ENCODE measurements around the gene MAB21L3. TPM values are rescaled to one million over a fixed set of nuclear protein-coding genes. Genes with fewer than 3 reads are reported as not detected.

Gene MAB21L3
- total RNA-seq, 1 experiment from 2014 or later = 1.4 TPM

GRCh38 chr1:116099919-116100318 is 11.3 kb upstream of the MAB21L3 start:
- intact Hi-C loops (cut with micrococcal nuclease) = no loop called here
- CTCF ChIA-PET = no interaction called here

GRCh38 chr1:116104667-116105066 is 6.5 kb upstream of the MAB21L3 start:
- Histone ChIP-seq H3K79me2 (ENCODE audit: low read length) (no peaks in the 10 kb centered on the region), H3K4me3 (ENCODE audit: low read length) (no peak overlapping the region), H2AFZ (ENCODE audit: low read length) (no peak overlapping the region), H3K9me3 (ENCODE audit: low read length) (no peaks in the 10 kb centered on the region), H3F3A (ENCODE audit: low read length, unreplicated experiment) (no peaks in the 10 kb centered on the region), H3K36me3 (ENCODE audit: low read depth, low read length) (no peaks in the 10 kb centered on the region), H4K20me1 (ENCODE audit: low read length) (no peaks in the 10 kb centered on the region), H3K4me2 (ENCODE audit: low read length) (no peak overlapping the region), H3K27me3 (ENCODE audit: low read length) (no peaks in the 10 kb centered on the region), H3K27ac (ENCODE audit: low read length) (no peak overlapping the region), H3K9ac (ENCODE audit: low read length) (no peak overlapping the region), H3K4me1 (ENCODE audit: insufficient read depth, low read length) (peaks cover 12% of the 10 kb centered on the region), H3K9me2 (replicated peaks; ENCODE audit: low read length) (no peaks in the 10 kb centered on the region)
- CTCF ChIA-PET = no interaction called here
- DNase-seq (no peak), ATAC-seq (no peak)
- POLR2A ChIA-PET (ENCODE audit: unreplicated experiment) = no interaction called here
- TF ChIP-seq EZH2phosphoT487 (IDR thresholded peaks at IDR 0.05; ENCODE audit: borderline replicate concordance, low read length) (no peak), EZH2 (IDR thresholded peaks at IDR 0.05; ENCODE audit: low read length, unreplicated experiment) (no peak)
- TF ChIP-seq, protein P1, sequence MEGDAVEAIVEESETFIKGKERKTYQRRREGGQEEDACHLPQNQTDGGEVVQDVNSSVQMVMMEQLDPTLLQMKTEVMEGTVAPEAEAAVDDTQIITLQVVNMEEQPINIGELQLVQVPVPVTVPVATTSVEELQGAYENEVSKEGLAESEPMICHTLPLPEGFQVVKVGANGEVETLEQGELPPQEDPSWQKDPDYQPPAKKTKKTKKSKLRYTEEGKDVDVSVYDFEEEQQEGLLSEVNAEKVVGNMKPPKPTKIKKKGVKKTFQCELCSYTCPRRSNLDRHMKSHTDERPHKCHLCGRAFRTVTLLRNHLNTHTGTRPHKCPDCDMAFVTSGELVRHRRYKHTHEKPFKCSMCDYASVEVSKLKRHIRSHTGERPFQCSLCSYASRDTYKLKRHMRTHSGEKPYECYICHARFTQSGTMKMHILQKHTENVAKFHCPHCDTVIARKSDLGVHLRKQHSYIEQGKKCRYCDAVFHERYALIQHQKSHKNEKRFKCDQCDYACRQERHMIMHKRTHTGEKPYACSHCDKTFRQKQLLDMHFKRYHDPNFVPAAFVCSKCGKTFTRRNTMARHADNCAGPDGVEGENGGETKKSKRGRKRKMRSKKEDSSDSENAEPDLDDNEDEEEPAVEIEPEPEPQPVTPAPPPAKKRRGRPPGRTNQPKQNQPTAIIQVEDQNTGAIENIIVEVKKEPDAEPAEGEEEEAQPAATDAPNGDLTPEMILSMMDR (conservative IDR thresholded peaks at IDR 0.05; ENCODE audit: low read depth, low read length) = no peak
- no TSS peak for BruUV-seq (replicated peaks)
- intact Hi-C loops (cut with micrococcal nuclease) = no loop called here

More at GRCh38 chr1:116099919-116100318, 11.3 kb upstream of the MAB21L3 start:
- no peak overlapping the region for H3K27ac ChIP-seq (ENCODE audit: low read length)
- ATAC-seq (no peak), DNase-seq (no peak)
- no peaks in the 10 kb centered on the region for H3K9me2 ChIP-seq (replicated peaks; ENCODE audit: low read length)
- H3K27me3 ChIP-seq (ENCODE audit: low read length) = no peaks in the 10 kb centered on the region
- no peak overlapping the region for H2AFZ ChIP-seq (ENCODE audit: low read length)
- H3K79me2 ChIP-seq (ENCODE audit: low read length) = no peaks in the 10 kb centered on the region
- no peak overlapping the region for H3K4me3 ChIP-seq (ENCODE audit: low read length)
- TF ChIP-seq, protein P1 (conservative IDR thresholded peaks at IDR 0.05; ENCODE audit: low read depth, low read length) = no peak
- no peak for TF ChIP-seq EZH2 (IDR thresholded peaks at IDR 0.05; ENCODE audit: low read length, unreplicated experiment)
- no peak for TF ChIP-seq EZH2phosphoT487 (IDR thresholded peaks at IDR 0.05; ENCODE audit: borderline replicate concordance, low read length)
- POLR2A ChIA-PET (ENCODE audit: unreplicated experiment) = no interaction called here
- H3K9ac ChIP-seq (ENCODE audit: low read length) = no peak overlapping the region
- H3K36me3 ChIP-seq (ENCODE audit: low read depth, low read length) = no peaks in the 10 kb centered on the region
- H4K20me1 ChIP-seq (ENCODE audit: low read length) = no peaks in the 10 kb centered on the region
- H3F3A ChIP-seq (ENCODE audit: low read length, unreplicated experiment) = no peaks in the 10 kb centered on the region
- H3K9me3 ChIP-seq (ENCODE audit: low read length) = no peaks in the 10 kb centered on the region
- H3K4me2 ChIP-seq (ENCODE audit: low read length) = no peak overlapping the region
- H3K4me1 ChIP-seq (ENCODE audit: insufficient read depth, low read length) = no peaks in the 10 kb centered on the region
- BruUV-seq (replicated peaks) = no TSS peak

- peaks cover 23% of the 10 kb centered on the region for H3K4me1 ChIP-seq (ENCODE audit: insufficient read depth, low read length)
- H2AFZ ChIP-seq (ENCODE audit: low read length) = no peak overlapping the region
- ATAC-seq (no peak), DNase-seq (no peak)
- H3K9me2 ChIP-seq (replicated peaks; ENCODE audit: low read length) = no peaks in the 10 kb centered on the region
- H3K4me3 ChIP-seq (ENCODE audit: low read length) = no peak overlapping the region
- intact Hi-C loops (cut with micrococcal nuclease) = no loop called here
- ChIA-PET CTCF (no interaction called here), POLR2A (ENCODE audit: unreplicated experiment) (no interaction called here)
- H3K27me3 ChIP-seq (ENCODE audit: low read length) = no peaks in the 10 kb centered on the region
- BruUV-seq (replicated peaks) = no TSS peak
- H3K79me2 ChIP-seq (ENCODE audit: low read length) = no peaks in the 10 kb centered on the region
- H3K9me3 ChIP-seq (ENCODE audit: low read length) = no peaks in the 10 kb centered on the region
- TF ChIP-seq, protein P1 (conservative IDR thresholded peaks at IDR 0.05; ENCODE audit: low read depth, low read length) = no peak
- no peak for TF ChIP-seq EZH2phosphoT487 (IDR thresholded peaks at IDR 0.05; ENCODE audit: borderline replicate concordance, low read length)
- TF ChIP-seq EZH2 (IDR thresholded peaks at IDR 0.05; ENCODE audit: low read length, unreplicated experiment) = no peak
- no peak overlapping the region for H3K27ac ChIP-seq (ENCODE audit: low read length)
- no peaks in the 10 kb centered on the region for H3K36me3 ChIP-seq (ENCODE audit: low read depth, low read length)
- no peak overlapping the region for H3K4me2 ChIP-seq (ENCODE audit: low read length)
- no peak overlapping the region for H3K9ac ChIP-seq (ENCODE audit: low read length)
- H3F3A ChIP-seq (ENCODE audit: low read length, unreplicated experiment) = peaks cover 7% of the 10 kb centered on the region
- no peaks in the 10 kb centered on the region for H4K20me1 ChIP-seq (ENCODE audit: low read length)
Measured at GRCh38 chr1:116105996-116106395, 5.2 kb upstream of the MAB21L3 start.

Measured in PC-3 (cell line).